HG03097 (cell line): ENCODE data around the gene ZBTB34.

Experiments used
- ATAC-seq: cut with Tn5 transposase; IDR thresholded peaks from one replicate; pipeline ENCODE4 v1.9.1; 2021; ENCODE audit not compliant: unreplicated experiment, low FRiP score

Gene ZBTB34

GRCh38 chr9:126875756-126876510 is 15.5 kb downstream of the ZBTB34 start:
- no peak for ATAC-seq

GRCh38 chr9:126876531-126876930 is 16.1 kb downstream of the ZBTB34 start:
- no peak for ATAC-seq

GRCh38 chr9:126877418-126877817 is 17.0 kb downstream of the ZBTB34 start:
- ATAC-seq = no peak

- ATAC-seq = no peak
Observed at GRCh38 chr9:126879288-126879687, 18.8 kb downstream of the ZBTB34 start.

GRCh38 chr9:126880226-126880946 is 19.9 kb downstream of the ZBTB34 start:
- ATAC-seq = no peak

GRCh38 chr9:126880947-126881332 is 20.5 kb downstream of the ZBTB34 start:
- ATAC-seq = no peak

GRCh38 chr9:126882746-126883145 is 22.3 kb downstream of the ZBTB34 start:
- no peak for ATAC-seq

- no peak for ATAC-seq
Observed at GRCh38 chr9:126883636-126884035, 23.2 kb downstream of the ZBTB34 start.

GRCh38 chr9:126885131-126885641 is 24.7 kb downstream of the ZBTB34 start:
- ATAC-seq = no peak

- ATAC-seq = no peak
Observed at GRCh38 chr9:126886034-126886822, 25.8 kb downstream of the ZBTB34 start.

GRCh38 chr9:126886897-126887296 is 26.5 kb downstream of the ZBTB34 start:
- ATAC-seq = no peak

GRCh38 chr9:126891676-126892075 is 31.2 kb downstream of the ZBTB34 start:
- no peak for ATAC-seq

- no peak for ATAC-seq
Observed at GRCh38 chr9:126893079-126893478, 32.6 kb downstream of the ZBTB34 start.

GRCh38 chr9:126894052-126894603 is 33.7 kb downstream of the ZBTB34 start:
- ATAC-seq = no peak

GRCh38 chr9:126902210-126902609 is 41.8 kb downstream of the ZBTB34 start:
- ATAC-seq = no peak

GRCh38 chr9:126904586-126904985 is 44.1 kb downstream of the ZBTB34 start:
- ATAC-seq = no peak

GRCh38 chr9:126906091-126906490 is 45.7 kb downstream of the ZBTB34 start:
- no peak for ATAC-seq

- no peak for ATAC-seq
Observed at GRCh38 chr9:126907058-126907457, 46.6 kb downstream of the ZBTB34 start.

- peak; percentile 96 for ATAC-seq
Observed at GRCh38 chr9:126914458-126915280, 54.2 kb downstream of the ZBTB34 start, which contains the start of gene RALGPS1. TSS of gene RALGPS1 (plus strand) at chr9:126914782. CDS start at chr9:126962290, 47,508 bp downstream.
